HG03439 (cell line): ENCODE measurements around the gene ADTRP.

Source experiments
- ATAC-seq: cut with Tn5 transposase; IDR thresholded peaks from one replicate; pipeline ENCODE4 v1.9.1; 2021; ENCODE audit warnings: mild to moderate bottlenecking, moderate library complexity; ENCODE audit not compliant: unreplicated experiment

Gene ADTRP

DNA sequence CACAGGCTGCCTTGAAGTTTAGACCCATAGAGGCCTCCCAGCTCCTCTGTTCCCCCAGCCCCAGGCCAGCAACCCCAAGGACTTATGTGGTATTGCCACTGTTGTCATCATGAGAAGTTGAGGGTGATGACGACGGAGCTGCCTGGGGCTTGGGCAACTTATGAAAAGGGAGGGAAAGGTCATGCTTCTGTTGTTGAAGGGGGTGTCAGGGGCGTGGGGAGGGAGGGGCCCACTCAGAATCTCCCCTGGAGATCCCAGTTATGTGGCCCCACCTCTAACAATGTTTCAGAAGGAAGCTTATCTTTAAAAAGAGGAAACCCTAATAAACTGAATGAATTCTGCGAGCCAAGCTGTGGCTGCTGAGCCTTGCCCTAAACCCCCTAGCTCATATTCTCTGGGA, 4.2 kb downstream of the ADTRP start:
- ATAC-seq, result no peak

DNA sequence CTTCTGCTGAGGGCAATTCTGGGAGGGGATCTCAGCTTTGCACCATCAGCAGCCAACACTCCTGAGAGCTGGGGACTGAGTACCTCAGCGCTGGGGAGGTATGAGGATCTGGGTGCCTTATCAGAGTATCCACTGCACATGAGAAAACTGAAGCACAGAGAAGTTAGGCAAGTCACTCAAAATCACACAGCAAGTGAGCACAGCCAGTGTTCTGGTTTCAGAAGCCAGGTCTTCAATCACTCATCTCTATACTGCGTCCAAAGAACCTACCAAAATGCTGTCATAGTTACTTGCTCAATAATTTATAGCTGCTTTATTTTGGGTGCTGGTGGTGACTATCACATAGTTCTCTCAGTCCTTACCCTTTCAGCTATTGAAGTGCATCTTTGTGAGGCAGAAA, 5.0 kb downstream of the ADTRP start:
- ATAC-seq, result no peak

- ATAC-seq, result no peak
Measured at GRCh38 chr6:11773013-11773412, 5.6 kb downstream of the ADTRP start.

DNA sequence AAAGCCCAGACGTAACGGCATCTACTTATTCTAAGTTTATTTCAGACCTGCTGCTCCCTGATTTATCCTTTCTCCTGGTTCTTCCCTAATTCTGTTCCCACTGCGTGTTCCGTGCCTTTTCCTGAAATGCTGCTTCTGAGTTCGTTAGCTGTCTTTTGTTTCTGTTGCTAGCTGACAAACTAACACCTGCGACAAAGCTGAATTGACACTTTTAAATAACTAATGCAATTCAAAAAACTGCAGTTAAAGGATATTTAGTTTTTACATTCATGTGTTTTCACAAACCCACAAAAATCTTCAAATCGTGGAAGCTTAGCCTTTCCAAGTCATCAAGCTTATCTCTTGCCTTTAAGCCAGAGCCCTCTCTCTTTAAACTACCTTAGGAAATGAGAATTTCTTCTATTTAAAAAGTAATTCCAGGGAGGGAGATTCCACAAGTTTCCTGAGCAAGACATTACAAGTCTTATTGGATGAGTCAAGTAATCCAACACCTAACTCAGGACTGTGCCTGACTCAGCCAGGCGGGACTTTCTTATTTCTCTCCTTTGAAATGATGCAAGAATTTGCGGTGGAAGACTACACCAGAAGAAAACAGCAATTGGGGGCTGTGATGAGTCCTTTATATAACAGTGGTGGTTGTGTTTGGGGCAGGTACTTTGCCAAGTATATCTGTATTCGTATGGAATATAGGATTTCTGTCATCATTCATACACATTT, 6.3 kb downstream of the ADTRP start:
- no peak for ATAC-seq

DNA sequence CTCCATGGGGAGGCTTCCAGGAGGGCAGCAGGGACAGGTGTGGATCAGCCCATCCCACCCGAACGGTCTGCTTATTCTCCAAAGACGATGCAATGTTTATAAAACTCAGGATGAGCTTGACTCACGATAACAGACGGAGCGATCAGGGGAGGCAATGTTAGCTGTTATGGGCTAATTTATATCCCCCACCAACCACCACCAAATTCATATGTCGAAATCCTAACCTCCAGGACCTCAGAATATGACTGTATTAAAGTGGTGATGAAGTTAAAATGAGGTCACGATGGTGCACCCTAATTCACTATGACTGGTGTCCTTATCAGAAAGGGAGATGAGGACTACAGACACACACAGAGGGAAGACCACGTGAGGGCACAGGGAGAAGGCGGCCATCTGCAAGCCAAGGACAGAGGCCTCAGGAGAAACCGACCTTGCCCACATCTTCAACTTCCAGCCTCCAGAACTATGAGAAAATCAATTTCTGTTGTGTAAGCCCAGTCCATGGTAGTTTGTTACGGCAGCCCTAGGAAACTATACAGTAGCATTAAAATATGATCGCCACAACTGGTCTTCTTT, 7.0 kb downstream of the ADTRP start:
- ATAC-seq, result no peak

DNA sequence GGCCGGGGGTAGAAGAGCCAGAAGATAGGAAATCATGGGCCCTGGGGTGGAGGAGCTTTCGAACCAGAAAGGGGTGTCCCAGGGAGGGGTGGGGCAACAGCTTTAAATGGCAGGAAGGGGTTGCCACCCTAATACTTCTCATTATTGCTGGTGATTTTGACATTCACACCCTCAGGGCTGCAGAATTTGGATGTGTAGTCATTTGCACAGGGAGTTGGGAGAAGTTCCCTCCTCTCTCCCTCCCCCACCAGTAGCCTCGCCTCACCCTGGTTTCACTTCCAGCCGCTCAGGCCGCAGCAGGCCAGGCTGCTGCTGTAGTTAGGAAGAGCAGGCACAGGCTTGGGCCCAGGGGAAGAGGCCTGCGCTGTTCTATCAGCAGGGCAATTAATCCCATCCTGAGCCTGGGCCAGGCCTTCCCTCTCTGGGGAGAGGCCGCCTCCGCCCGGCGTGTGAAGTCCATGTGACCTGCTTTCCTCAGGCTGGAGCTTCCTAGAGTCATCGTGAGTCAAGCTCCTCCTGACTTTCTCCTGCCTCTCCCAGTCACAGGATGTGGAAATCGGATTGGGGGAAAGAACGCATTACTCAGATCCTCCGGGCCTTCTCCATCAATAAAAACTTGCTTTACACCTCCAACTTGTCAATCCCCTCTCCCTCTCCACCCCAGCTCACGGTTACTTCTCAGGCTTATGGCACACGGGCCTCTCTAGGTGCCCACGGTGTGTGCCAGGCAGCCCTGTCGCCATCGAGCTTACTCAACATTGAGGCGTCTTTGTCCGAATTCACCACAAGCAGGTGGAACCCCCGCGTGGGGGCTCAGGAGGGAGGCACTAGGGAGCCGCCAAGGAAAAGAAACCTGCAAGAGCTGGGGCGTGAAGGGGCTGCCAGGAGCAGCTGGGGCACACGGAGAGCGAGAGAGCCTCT, 7.8 kb downstream of the ADTRP start:
- ATAC-seq, result no peak

DNA sequence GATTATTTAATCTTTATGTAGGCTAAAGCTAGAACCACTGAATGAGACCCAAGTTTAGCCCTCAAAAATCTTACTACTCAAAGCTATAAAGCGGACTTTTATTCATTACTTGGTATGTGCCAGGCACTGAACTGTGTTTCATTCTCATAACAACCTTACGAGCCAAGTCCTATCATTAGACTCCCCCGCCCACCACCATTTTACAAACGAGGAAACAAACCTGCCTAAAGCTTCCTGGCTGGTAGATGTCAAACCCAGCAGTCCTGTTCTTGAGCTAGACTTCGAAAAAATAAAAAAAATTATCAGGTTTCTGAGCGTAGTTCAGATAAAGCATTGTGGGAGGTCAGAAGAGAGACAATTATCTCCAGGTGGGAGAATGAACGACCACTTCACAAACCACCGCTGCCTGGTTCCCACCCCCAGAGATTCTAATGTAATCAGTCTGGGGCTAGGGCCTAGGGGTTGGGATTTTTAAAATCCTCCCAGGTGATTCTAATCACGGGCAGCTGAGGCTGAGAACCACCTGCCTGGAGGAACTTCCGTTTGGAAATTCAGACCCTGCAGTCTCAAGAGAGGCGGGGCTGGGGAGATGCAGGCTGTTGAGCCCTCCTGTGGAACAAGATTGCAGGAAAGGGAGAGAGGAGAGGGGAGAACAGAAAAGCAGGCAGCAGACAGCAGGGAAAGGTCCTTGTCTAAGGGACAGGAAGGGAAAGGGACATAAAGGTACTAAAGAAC, 8.6 kb downstream of the ADTRP start:
- ATAC-seq, result no peak

DNA sequence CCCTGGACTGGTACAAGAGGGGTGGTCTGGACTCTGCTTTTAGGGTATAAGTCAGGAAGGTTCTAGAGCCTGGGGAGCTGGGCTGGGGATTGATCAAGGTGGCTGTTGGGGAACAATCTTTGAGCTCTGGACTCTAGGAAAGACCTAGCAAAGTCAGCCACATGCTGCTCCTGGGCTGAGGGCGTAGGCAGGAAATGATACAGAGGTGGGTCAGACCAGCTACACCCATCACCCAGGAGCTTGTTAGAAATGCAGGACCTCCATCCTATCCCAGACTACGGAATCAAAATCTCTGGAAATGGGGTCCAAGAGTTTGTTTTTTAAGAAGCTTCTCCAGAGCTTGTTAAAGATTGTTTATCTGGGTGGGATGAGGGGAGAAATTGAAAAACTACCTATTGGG, 9.4 kb downstream of the ADTRP start:
- ATAC-seq, result no peak

GRCh38 chr6:11767978-11768756, 10.4 kb downstream of the ADTRP start:
- ATAC-seq, result no peak

DNA sequence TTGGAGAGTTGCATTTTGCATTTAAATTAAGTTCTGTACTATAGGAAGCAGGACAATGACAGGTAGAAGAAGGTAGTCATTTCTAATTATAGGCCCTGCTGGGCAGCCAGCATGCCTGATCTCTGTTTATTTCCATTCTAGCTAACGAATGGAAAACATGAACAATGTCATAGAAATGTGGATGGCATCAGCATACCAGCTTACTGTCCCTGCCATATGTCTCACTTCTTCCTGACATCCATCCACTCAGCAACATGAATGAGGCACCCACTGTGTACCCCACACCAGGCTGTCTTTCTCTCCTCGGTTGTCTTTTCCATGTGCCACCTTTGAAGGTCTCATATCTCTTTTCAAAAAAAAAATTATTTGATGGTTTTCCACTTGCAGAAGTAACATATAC, 11.1 kb downstream of the ADTRP start:
- no peak for ATAC-seq

DNA sequence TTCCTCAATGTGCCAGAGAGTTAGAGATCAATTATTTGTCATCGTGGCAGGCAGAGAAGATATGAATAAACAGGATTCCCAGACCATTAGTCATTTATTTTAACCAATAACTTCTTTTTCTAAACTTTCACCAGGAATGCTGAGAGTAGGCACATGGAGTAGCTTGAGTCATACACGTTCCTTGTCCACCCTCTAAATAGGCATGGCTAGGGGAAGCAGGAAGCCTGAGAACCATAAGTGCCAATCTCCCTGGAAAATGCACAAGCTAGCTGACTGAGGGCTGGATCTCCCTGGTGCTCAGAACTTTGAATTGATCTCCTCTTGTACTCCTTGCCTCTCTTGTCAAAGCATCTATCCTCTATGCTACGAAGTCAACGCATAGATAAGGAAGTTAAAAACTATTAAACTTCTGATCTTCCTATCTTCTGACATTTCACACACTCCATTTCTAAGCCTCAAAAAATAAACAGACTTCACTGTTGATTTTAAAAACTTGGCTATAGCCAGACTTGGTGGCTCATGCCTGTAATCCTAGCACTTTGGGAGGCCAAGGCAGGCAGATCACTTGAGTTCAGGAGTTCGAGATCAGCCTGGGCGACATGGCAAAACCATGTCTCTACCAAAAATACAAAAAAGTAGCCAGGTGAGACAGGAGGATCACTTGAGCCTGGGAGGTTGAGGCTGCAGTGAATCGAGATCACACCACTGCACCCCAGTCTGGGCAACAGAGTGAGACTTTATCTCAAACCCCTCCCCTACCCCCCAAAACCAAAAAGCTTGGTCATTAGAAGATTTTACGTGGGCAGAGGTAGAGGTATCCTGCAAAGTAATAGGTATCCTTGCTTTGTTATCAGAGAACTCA, 11.8 kb downstream of the ADTRP start:
- ATAC-seq, result no peak

- ATAC-seq, result no peak
Measured at GRCh38 chr6:11766043-11766442, 12.6 kb downstream of the ADTRP start.

DNA sequence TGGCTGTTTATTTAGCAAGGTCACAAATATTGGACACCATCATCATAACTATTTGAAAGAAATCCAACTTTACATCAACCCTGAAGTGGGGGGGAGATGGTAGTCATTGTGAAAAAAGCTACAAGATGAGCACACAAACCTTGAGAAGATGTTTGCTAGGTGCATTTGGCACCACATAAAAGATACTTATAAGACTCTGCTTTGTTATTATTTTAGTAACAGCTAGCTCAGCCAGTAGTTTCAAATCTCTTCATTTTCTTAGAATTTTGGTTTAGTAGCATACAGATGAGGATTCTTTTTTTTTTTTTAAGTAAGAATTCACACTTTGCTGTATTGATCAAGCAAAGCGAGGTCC, 14.4 kb downstream of the ADTRP start:
- no peak for ATAC-seq

DNA sequence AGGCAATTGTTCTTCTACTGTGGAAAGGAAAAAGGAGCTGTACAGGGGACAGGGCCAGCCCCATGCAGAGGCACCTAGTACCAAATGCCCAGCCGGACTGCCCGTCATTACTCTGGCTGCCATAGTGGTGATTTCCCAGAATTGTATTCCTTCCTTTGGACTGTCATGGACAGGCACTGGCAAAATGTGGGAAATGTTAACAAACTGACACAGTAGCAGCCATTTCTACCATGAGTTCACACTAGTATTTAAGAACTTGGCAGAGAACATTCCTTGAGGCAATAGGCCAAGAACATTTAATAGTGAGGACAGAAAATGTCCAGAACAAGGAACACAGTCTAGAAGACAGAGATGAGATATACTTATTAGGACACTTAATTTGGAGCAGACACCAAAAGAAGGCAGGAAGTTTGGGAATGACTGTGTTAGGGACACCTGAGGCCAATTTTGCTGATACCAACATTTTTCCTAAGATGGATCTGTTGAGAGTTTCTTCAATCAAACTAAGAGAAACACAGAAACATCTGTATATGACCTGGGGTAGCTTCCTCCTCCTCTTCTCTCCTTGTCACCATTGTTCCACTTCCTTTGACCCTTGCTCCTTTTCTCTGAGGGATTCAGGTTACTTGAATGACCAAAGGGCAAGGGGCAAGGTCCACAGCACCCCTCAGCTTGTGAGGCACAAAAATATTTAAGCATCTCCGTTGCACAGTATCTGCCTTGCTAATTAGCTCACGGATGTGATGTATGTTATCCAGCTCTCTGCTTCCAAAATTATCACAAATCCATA, 14.9 kb downstream of the ADTRP start:
- ATAC-seq, result no peak

- ATAC-seq, result no peak
Measured at GRCh38 chr6:11762794-11763459, 15.7 kb downstream of the ADTRP start.

GRCh38 chr6:11761744-11762620, 16.6 kb downstream of the ADTRP start:
- no peak for ATAC-seq

GRCh38 chr6:11760015-11760473, 18.6 kb downstream of the ADTRP start:
- ATAC-seq, result no peak
